Astrocyte (in vitro differentiated cells and primary cell): ENCODE results near the gene CIAO3. TPM values are rescaled to one million over a fixed set of nuclear protein-coding genes. Genes with fewer than 3 reads are reported as not detected.

Source experiments
- DNase-seq: peaks from one replicate; pipeline ENCODE4 v3.0.0-alpha.2; 2010; ENCODE audit warnings: low read depth
- FAIRE-seq: peaks from 2 replicates; lab custom pipeline; 2011; peaks lifted over from hg19 to GRCh38; lab: Jason Lieb, UNC
- H2AFZ ChIP-seq: 2 replicates; pipeline ENCODE4 v1.6.0; 2012; ENCODE audit warnings: low read depth, low read length, inconsistent platforms
- H3K27ac ChIP-seq: 2 replicates; pipeline ENCODE4 v1.5.1; 2011; ENCODE audit warnings: low read depth, low read length, inconsistent platforms
- H3K27me3 ChIP-seq: 2 replicates; pipeline ENCODE4 v1.6.0; 2011; ENCODE audit warnings: low read length, inconsistent platforms; ENCODE audit not compliant: insufficient read depth
- H3K36me3 ChIP-seq: 2 replicates; pipeline ENCODE4 v1.5.1; 2011; ENCODE audit warnings: low read length, inconsistent platforms; ENCODE audit not compliant: insufficient read depth
- H3K4me1 ChIP-seq: 2 replicates; pipeline ENCODE4 v1.5.1; 2011; ENCODE audit warnings: low read length, inconsistent platforms; ENCODE audit not compliant: insufficient read depth
- H3K4me2 ChIP-seq: 2 replicates; pipeline ENCODE4 v1.6.0; 2012; ENCODE audit warnings: low read length, inconsistent platforms
- H3K4me3 ChIP-seq: 2 replicates; pipeline ENCODE4 v1.5.1; 2011; ENCODE audit warnings: low read depth, mild to moderate bottlenecking, low read length, inconsistent platforms; ENCODE audit not compliant: insufficient read depth
- H3K79me2 ChIP-seq: 2 replicates; pipeline ENCODE4 v1.6.0; 2012; ENCODE audit warnings: mild to moderate bottlenecking, low read length, inconsistent platforms; ENCODE audit not compliant: insufficient read depth
- H3K9ac ChIP-seq: 2 replicates; pipeline ENCODE4 v1.6.0; 2012; ENCODE audit warnings: mild to moderate bottlenecking, low read length, inconsistent platforms
- H3K9me3 ChIP-seq: 2 replicates; pipeline ENCODE4 v1.5.1; 2012; ENCODE audit warnings: low read depth, mild to moderate bottlenecking, low read length, inconsistent platforms; ENCODE audit not compliant: insufficient read depth
- H4K20me1 ChIP-seq: 2 replicates; pipeline ENCODE4 v1.6.0; 2012; ENCODE audit warnings: low read length, inconsistent platforms; ENCODE audit not compliant: insufficient read depth
- H3K27ac Mint-ChIP-seq: one replicate; pipeline ENCODE4 v1.8.0; 2021; ENCODE audit warnings: mild to moderate bottlenecking, mixed read lengths; ENCODE audit not compliant: unreplicated experiment
- H3K27me3 Mint-ChIP-seq: one replicate; pipeline ENCODE4 v1.8.0; 2021; ENCODE audit warnings: low read depth, mixed read lengths; ENCODE audit not compliant: unreplicated experiment
- H3K36me3 Mint-ChIP-seq: one replicate; pipeline ENCODE4 v1.8.0; 2021; ENCODE audit warnings: low read depth, mixed read lengths; ENCODE audit not compliant: unreplicated experiment
- H3K4me1 Mint-ChIP-seq: one replicate; pipeline ENCODE4 v1.8.0; 2021; ENCODE audit warnings: low read depth, mixed read lengths; ENCODE audit not compliant: unreplicated experiment
- H3K4me3 Mint-ChIP-seq: one replicate; pipeline ENCODE4 v1.8.0; 2021; ENCODE audit warnings: mild to moderate bottlenecking, moderate library complexity, mixed read lengths; ENCODE audit not compliant: unreplicated experiment
- H3K9me3 Mint-ChIP-seq: one replicate; pipeline ENCODE4 v1.8.0; 2021; ENCODE audit warnings: mild to moderate bottlenecking, mixed read lengths; ENCODE audit not compliant: unreplicated experiment
- EZH2 ChIP-seq: IDR thresholded peaks from 2 replicates; pipeline ENCODE4 v1.6.1; 2012; ENCODE audit warnings: mild to moderate bottlenecking, low read length, inconsistent platforms; ENCODE audit not compliant: insufficient read depth
- total RNA-seq: library from RNA; stranded (reverse); gene quantifications from 2 replicates; pipeline ENCODE4 v1.2.1, GENCODE V29; 2021
- TF ChIP-seq, protein P1 (sequence below): IDR thresholded peaks from 2 replicates; pipeline ENCODE4 v1.5.1; 2011; ENCODE audit warnings: low read depth, mild to moderate bottlenecking, inconsistent platforms, low read length, moderate library complexity; ENCODE audit not compliant: insufficient read depth

CIAO3 gene
- total RNA-seq, 1 donor from 2014 or later = 19.6 TPM

DNA sequence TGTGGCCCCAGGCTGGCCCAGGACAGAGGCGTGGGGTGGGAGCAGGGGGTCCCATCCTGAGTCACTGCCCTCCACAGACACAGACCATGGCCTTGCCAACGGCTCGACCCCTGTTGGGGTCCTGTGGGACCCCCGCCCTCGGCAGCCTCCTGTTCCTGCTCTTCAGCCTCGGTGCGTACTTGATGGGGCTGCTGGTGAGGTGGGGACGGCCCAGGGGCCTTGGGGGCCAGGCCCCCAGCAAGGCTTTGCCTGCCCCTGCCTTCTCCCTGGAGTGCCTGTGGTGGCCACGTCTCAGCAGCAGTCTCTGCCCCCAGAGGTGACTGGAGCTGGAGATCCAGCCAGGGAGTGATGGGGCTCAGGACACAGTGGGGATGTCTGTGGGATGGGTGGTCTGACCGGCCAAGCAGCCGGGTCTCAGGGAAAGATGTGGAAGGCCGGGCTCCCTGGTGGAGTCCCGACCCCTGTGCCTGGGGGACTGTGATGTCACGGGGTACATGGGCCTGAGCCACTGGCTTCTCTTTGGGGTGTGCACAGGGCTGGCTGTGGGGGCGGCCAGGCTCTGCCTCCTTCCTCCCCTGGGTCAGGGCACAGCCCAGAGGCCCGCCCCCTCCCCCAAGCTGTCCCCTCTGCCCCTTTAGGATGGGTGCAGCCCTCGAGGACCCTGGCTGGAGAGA, 21.9 kb upstream of the CIAO3 start:
- Histone ChIP-seq H3K27ac (no peak overlapping the region), H3K36me3 (no peaks in the 10 kb centered on the region), H4K20me1 (no peaks in the 10 kb centered on the region), H3K4me1 (peaks cover 7% of the 10 kb centered on the region), H2AFZ (no peak overlapping the region), H3K79me2 (no peaks in the 10 kb centered on the region), H3K4me3 (no peak overlapping the region), H3K9ac (no peak overlapping the region), H3K4me2 (no peak overlapping the region), H3K9me3 (no peaks in the 10 kb centered on the region), H3K27me3 (no peaks in the 10 kb centered on the region)
- H3K27ac Mint-ChIP-seq = no peak overlapping the region
- DNase-seq (no peak), FAIRE-seq (no peak)
- peaks cover 3% of the 10 kb centered on the region for H3K36me3 Mint-ChIP-seq
- H3K27me3 Mint-ChIP-seq = peaks cover 6% of the 10 kb centered on the region
- H3K4me3 Mint-ChIP-seq = no peak overlapping the region
- no peaks in the 10 kb centered on the region for H3K9me3 Mint-ChIP-seq
- no peak for TF ChIP-seq EZH2
- TF ChIP-seq, protein P1, sequence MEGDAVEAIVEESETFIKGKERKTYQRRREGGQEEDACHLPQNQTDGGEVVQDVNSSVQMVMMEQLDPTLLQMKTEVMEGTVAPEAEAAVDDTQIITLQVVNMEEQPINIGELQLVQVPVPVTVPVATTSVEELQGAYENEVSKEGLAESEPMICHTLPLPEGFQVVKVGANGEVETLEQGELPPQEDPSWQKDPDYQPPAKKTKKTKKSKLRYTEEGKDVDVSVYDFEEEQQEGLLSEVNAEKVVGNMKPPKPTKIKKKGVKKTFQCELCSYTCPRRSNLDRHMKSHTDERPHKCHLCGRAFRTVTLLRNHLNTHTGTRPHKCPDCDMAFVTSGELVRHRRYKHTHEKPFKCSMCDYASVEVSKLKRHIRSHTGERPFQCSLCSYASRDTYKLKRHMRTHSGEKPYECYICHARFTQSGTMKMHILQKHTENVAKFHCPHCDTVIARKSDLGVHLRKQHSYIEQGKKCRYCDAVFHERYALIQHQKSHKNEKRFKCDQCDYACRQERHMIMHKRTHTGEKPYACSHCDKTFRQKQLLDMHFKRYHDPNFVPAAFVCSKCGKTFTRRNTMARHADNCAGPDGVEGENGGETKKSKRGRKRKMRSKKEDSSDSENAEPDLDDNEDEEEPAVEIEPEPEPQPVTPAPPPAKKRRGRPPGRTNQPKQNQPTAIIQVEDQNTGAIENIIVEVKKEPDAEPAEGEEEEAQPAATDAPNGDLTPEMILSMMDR = no peak
- no peaks in the 10 kb centered on the region for H3K4me1 Mint-ChIP-seq

DNA sequence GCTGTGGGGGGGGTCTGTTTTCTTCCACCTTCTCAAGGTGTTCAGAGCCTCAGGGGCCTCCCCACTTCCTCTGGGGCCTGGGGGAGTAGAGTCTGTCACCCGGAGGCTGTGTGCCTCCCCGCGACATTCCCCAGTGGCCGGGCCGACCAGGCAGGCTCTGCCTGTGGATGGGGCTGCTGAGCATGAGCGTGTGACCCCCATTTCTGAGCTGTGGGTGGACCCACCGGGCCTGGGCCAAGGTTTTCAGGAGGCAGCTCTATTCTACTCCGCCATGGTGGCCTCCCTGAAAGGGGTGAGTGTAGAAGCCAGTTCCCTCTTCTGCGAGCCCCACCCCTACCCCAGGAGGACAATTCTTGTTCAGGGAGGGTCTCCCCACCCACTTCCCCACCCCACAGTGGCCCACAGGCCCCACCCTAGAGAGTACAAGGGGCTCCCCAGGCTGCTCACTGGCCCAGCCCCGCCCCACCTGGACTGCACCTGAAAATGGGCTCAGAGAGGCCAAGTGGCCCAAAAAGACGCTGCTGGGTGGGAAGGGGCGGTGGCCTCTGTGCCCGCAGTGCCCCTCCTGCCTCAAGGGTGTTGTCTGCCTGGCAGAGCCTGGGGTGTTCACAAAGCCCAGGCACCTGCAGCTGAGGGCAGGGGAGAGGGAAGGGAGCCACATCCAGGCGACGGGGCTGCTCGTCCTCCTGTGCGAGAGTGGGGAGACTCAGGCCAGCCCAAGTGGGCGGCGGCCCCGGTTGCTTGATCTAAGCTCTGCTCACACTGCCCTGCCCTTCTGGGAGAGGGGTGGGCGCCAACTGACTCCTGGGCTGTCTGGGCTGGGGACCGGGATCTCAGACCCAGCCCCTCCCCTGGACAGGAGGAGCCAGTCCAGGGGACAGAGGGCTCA, 21.1 kb upstream of the CIAO3 start:
- DNase-seq = no peak
- Mint-ChIP-seq H3K4me3 (no peak overlapping the region), H3K27me3 (peaks cover 6% of the 10 kb centered on the region), H3K36me3 (peaks cover 3% of the 10 kb centered on the region), H3K9me3 (no peaks in the 10 kb centered on the region), H3K4me1 (no peaks in the 10 kb centered on the region), H3K27ac (no peak overlapping the region)
- Histone ChIP-seq H4K20me1 (no peaks in the 10 kb centered on the region), H3K9ac (no peak overlapping the region), H3K79me2 (no peaks in the 10 kb centered on the region), H2AFZ (no peak overlapping the region), H3K4me1 (peaks cover 7% of the 10 kb centered on the region), H3K4me2 (no peak overlapping the region), H3K4me3 (no peak overlapping the region), H3K9me3 (no peaks in the 10 kb centered on the region), H3K36me3 (no peaks in the 10 kb centered on the region), H3K27ac (no peak overlapping the region), H3K27me3 (no peaks in the 10 kb centered on the region)
- TF ChIP-seq, protein P1 = no peak
- TF ChIP-seq EZH2 = no peak
- FAIRE-seq = no peak
